Measurements from ENCODE around the gene CACNA1B. TPM values are rescaled to one million over a fixed set of nuclear protein-coding genes. Genes with fewer than 3 reads are reported as not detected.

The CACNA1B gene
- total and polyA plus RNA-seq, 4 donors, result 0.01 to 0.20 (median 0.09) TPM; not detected in 1

GRCh38 chr9:137833721-137834613 is 43.6 kb upstream of the CACNA1B start:
- ATAC-seq (ENCODE audit: insufficient read depth, low FRiP score) (no peak), DNase-seq (no peak)
- TF ChIP-seq CTCF (IDR thresholded peaks at IDR 0.05; ENCODE audit: control extremely low read depth, extremely low read depth), result no peak
- H3K27me3 ChIP-seq (ENCODE audit: control insufficient read depth in 3 of 3, insufficient read depth in 3 of 3, low read length in 2 of 3), result no peaks in the 10 kb centered on the region
- H3K9ac ChIP-seq (ENCODE audit: insufficient read depth in 1 of 2, low read length in 2 of 2), result no peak overlapping the region
- H3K9me3 ChIP-seq (ENCODE audit: control insufficient read depth in 4 of 4, insufficient read depth in 3 of 4, low read length in 3 of 4), result no peaks in the 10 kb centered on the region
- 96 to 98% methylated on average over 72 to 73 of the region's 73 CpGs for WGBS, 2 donors
- no peaks in the 10 kb centered on the region for H3K4me1 ChIP-seq (ENCODE audit: control insufficient read depth in 5 of 5, insufficient read depth in 5 of 5, low read length in 5 of 5)
- no peak overlapping the region for H3K4me3 ChIP-seq
- H3K27ac ChIP-seq (ENCODE audit: low read depth in 1 of 2, low read length in 1 of 2), result no peak overlapping the region
- H3K36me3 ChIP-seq (ENCODE audit: control insufficient read depth in 4 of 4, insufficient read depth in 4 of 4, low read length in 4 of 4), result peaks cover 0 to 54% (median 8%) of the 10 kb centered on the region in 4 donors

GRCh38 chr9:137834846-137835546 is 42.6 kb upstream of the CACNA1B start:
- 97% methylated on average over 66 of the region's 66 CpGs for WGBS, 2 donors
- no peaks in the 10 kb centered on the region for H3K9me3 ChIP-seq (ENCODE audit: control insufficient read depth in 4 of 4, insufficient read depth in 3 of 4, low read length in 3 of 4)
- H3K27me3 ChIP-seq (ENCODE audit: control insufficient read depth in 3 of 3, insufficient read depth in 3 of 3, low read length in 2 of 3), result no peaks in the 10 kb centered on the region
- DNase-seq, result no peak
- no peaks in the 10 kb centered on the region for H3K4me1 ChIP-seq (ENCODE audit: control insufficient read depth in 5 of 5, insufficient read depth in 5 of 5, low read length in 5 of 5)
- no peak overlapping the region for H3K9ac ChIP-seq (ENCODE audit: insufficient read depth in 1 of 2, low read length in 2 of 2)
- ATAC-seq (ENCODE audit: insufficient read depth, low FRiP score), result no peak
- peaks cover 0 to 52% (median 8%) of the 10 kb centered on the region in 4 donors for H3K36me3 ChIP-seq (ENCODE audit: control insufficient read depth in 4 of 4, insufficient read depth in 4 of 4, low read length in 4 of 4)
- no peak for TF ChIP-seq CTCF (IDR thresholded peaks at IDR 0.05; ENCODE audit: control extremely low read depth, extremely low read depth)
- H3K27ac ChIP-seq (ENCODE audit: low read depth in 1 of 2, low read length in 1 of 2), result no peak overlapping the region
- H3K4me3 ChIP-seq, result no peak overlapping the region

GRCh38 chr9:137836151-137836830 is 41.3 kb upstream of the CACNA1B start:
- ATAC-seq (ENCODE audit: insufficient read depth, low FRiP score) (no peak), DNase-seq (no peak)
- Histone ChIP-seq H3K27ac (ENCODE audit: low read depth in 1 of 2, low read length in 1 of 2) (no peak overlapping the region), H3K27me3 (ENCODE audit: control insufficient read depth in 3 of 3, insufficient read depth in 3 of 3, low read length in 2 of 3) (no peaks in the 10 kb centered on the region), H3K9ac (ENCODE audit: insufficient read depth in 1 of 2, low read length in 2 of 2) (no peak overlapping the region), H3K4me1 (ENCODE audit: control insufficient read depth in 5 of 5, insufficient read depth in 5 of 5, low read length in 5 of 5) (no peaks in the 10 kb centered on the region), H3K9me3 (ENCODE audit: control insufficient read depth in 4 of 4, insufficient read depth in 3 of 4, low read length in 3 of 4) (no peaks in the 10 kb centered on the region), H3K4me3 (no peak overlapping the region), H3K36me3 (ENCODE audit: control insufficient read depth in 4 of 4, insufficient read depth in 4 of 4, low read length in 4 of 4) (peaks cover 0 to 50% (median 8%) of the 10 kb centered on the region in 4 donors)
- no peak for TF ChIP-seq CTCF (IDR thresholded peaks at IDR 0.05; ENCODE audit: control extremely low read depth, extremely low read depth)
- 92 to 93% methylated on average over 28 of the region's 28 CpGs for WGBS, 2 donors

Data from lung (tissue), 12 donors.